GM18508 (cell line): ENCODE data around the gene PPP2R5D.
"Not testable (repeated sequence)": the region's sequence is repeated elsewhere in the genome, so short reads cannot be mapped to it uniquely, and the experiment has no call there.

ENCODE experiments used
- ATAC-seq: cut with Tn5 transposase; IDR thresholded peaks from one replicate; pipeline ENCODE4 v1.9.1; 2021; ENCODE audit warnings: moderate number of reproducible peaks; ENCODE audit not compliant: insufficient read depth, unreplicated experiment

PPP2R5D gene

GRCh38 chr6:43021270-43022047, 37.1 kb downstream of the PPP2R5D start, which contains the start of gene RRP36:
Gene RRP36 (plus strand): TSS chr6:43021623. CDS start chr6:43021655, 32 bp downstream.
- no peak for ATAC-seq

- ATAC-seq: no peak
Measured at GRCh38 chr6:43024436-43024835, 40.1 kb downstream of the PPP2R5D start.

- no peak for ATAC-seq
Measured at GRCh38 chr6:43026365-43026764, 42.0 kb downstream of the PPP2R5D start.

- ATAC-seq: no peak
Measured at GRCh38 chr6:43029120-43029519, 44.8 kb downstream of the PPP2R5D start.

GRCh38 chr6:43032326-43032725, 48.0 kb downstream of the PPP2R5D start:
- no peak for ATAC-seq

GRCh38 chr6:43033496-43034189, 49.3 kb downstream of the PPP2R5D start:
- ATAC-seq: no peak

- no peak for ATAC-seq
Measured at GRCh38 chr6:43034190-43034525, 49.8 kb downstream of the PPP2R5D start.

GRCh38 chr6:43035495-43036194, 51.3 kb downstream of the PPP2R5D start:
- ATAC-seq: no peak

- ATAC-seq: no peak
Measured at GRCh38 chr6:43036712-43037111, 52.3 kb downstream of the PPP2R5D start.

GRCh38 chr6:43037197-43037596, 52.8 kb downstream of the PPP2R5D start:
- ATAC-seq: no peak

- ATAC-seq: no peak
Measured at GRCh38 chr6:43037706-43038105, 53.3 kb downstream of the PPP2R5D start.

GRCh38 chr6:43038727-43039126, 54.4 kb downstream of the PPP2R5D start:
- no peak for ATAC-seq

- ATAC-seq: no peak
Measured at GRCh38 chr6:43040542-43041257, 56.3 kb downstream of the PPP2R5D start.

GRCh38 chr6:43041475-43041874, 57.1 kb downstream of the PPP2R5D start:
- ATAC-seq: not testable (repeated sequence)

- ATAC-seq: no peak
Measured at GRCh38 chr6:43043310-43043709, 58.9 kb downstream of the PPP2R5D start.

GRCh38 chr6:43045371-43045930, 61.1 kb downstream of the PPP2R5D start:
- ATAC-seq: no peak

- ATAC-seq: no peak
Measured at GRCh38 chr6:43047998-43048397, 63.6 kb downstream of the PPP2R5D start.

GRCh38 chr6:43050981-43051380, 66.6 kb downstream of the PPP2R5D start:
- ATAC-seq: no peak

- ATAC-seq: no peak
Measured at GRCh38 chr6:43052225-43052841, 68.0 kb downstream of the PPP2R5D start.
